Measurements from ENCODE around the gene WNT7A. TPM values are rescaled to one million over a fixed set of nuclear protein-coding genes. Genes with fewer than 3 reads are reported as not detected.

WNT7A gene
- total RNA-seq, 2 donors from 2014 or later = 0.11 TPM; not detected in 1

- intact Hi-C loops (cut with DNase I) = no loop called here
- H3K36me3 ChIP-seq = no peaks in the 10 kb centered on the region
- no peak overlapping the region for H3K4me3 ChIP-seq
- TF ChIP-seq, protein P1, sequence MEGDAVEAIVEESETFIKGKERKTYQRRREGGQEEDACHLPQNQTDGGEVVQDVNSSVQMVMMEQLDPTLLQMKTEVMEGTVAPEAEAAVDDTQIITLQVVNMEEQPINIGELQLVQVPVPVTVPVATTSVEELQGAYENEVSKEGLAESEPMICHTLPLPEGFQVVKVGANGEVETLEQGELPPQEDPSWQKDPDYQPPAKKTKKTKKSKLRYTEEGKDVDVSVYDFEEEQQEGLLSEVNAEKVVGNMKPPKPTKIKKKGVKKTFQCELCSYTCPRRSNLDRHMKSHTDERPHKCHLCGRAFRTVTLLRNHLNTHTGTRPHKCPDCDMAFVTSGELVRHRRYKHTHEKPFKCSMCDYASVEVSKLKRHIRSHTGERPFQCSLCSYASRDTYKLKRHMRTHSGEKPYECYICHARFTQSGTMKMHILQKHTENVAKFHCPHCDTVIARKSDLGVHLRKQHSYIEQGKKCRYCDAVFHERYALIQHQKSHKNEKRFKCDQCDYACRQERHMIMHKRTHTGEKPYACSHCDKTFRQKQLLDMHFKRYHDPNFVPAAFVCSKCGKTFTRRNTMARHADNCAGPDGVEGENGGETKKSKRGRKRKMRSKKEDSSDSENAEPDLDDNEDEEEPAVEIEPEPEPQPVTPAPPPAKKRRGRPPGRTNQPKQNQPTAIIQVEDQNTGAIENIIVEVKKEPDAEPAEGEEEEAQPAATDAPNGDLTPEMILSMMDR (IDR thresholded peaks at IDR 0.05) = no peak
- TF ChIP-seq POLR2AphosphoS5 (IDR thresholded peaks at IDR 0.05) (no peak), POLR2A (IDR thresholded peaks at IDR 0.05) (no peak)
- no peaks in the 10 kb centered on the region for H3K9me3 ChIP-seq
- H3K4me1 ChIP-seq (replicated peaks) = no peaks in the 10 kb centered on the region
- no peaks in the 10 kb centered on the region for H3K27me3 ChIP-seq (replicated peaks; ENCODE audit: insufficient read depth)
- no peak overlapping the region for H3K27ac ChIP-seq
- DNase-seq (ENCODE audit: low spot score) = no peak
- 79% methylated on average over 4 of the region's 4 CpGs for WGBS
Observed at GRCh38 chr3:13841826-13842225, 38.0 kb downstream of the WNT7A start.

DNA sequence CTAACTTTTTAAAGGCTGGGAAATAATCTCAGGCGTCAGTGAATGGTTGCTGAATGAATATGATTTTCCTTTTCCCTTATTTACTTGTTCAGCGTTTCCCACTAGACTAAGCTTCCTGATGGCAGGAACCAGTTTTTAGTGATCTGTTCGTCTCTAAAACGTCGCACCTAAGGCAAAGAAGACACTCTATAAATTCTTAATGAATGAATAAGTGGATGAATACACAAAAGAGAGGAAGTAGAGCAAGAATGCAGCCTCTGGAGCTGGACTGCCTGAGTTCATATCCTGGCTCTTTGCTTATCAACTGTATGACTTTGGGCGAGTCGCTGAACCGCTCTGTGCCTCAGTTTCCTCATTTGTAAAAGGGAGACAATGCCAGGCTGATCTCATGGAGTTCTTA, 38.7 kb downstream of the WNT7A start:
- H3K27me3 ChIP-seq (replicated peaks; ENCODE audit: insufficient read depth) = no peaks in the 10 kb centered on the region
- no peaks in the 10 kb centered on the region for H3K36me3 ChIP-seq
- no peaks in the 10 kb centered on the region for H3K4me1 ChIP-seq (replicated peaks)
- TF ChIP-seq POLR2A (IDR thresholded peaks at IDR 0.05) (no peak), POLR2AphosphoS5 (IDR thresholded peaks at IDR 0.05) (no peak)
- TF ChIP-seq, protein P1 (IDR thresholded peaks at IDR 0.05) = no peak
- H3K27ac ChIP-seq = no peak overlapping the region
- intact Hi-C loops (cut with DNase I) = no loop called here
- H3K9me3 ChIP-seq = no peaks in the 10 kb centered on the region
- no peak overlapping the region for H3K4me3 ChIP-seq
- no peak for DNase-seq (ENCODE audit: low spot score)
- WGBS = 79% methylated on average over 8 of the region's 8 CpGs

DNA sequence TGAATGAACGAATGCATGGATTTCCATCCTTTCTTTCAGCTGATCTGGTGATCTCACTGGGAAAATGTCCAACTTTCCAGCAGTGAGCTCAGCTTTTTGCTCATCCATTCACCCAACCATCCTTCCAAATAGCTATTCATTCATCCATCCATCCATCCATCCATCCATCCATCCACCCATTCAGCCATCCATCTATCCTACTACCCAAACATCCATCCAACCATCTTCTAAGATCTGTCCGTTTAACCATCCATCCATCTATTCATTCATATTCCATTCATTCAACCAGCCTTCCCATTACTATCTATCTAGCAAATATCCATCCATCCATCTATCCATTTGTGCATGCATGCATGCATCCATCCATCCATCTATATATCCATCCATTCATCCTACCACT, 39.4 kb downstream of the WNT7A start:
- Histone ChIP-seq H3K9me3 (no peaks in the 10 kb centered on the region), H3K4me1 (replicated peaks) (no peaks in the 10 kb centered on the region), H3K36me3 (no peaks in the 10 kb centered on the region), H3K27me3 (replicated peaks; ENCODE audit: insufficient read depth) (no peaks in the 10 kb centered on the region), H3K27ac (no peak overlapping the region), H3K4me3 (no peak overlapping the region)
- TF ChIP-seq POLR2A (IDR thresholded peaks at IDR 0.05) (no peak), POLR2AphosphoS5 (IDR thresholded peaks at IDR 0.05) (no peak)
- TF ChIP-seq, protein P1 (IDR thresholded peaks at IDR 0.05) = no peak
- DNase-seq (ENCODE audit: low spot score) = no peak
- 91% methylated on average over 2 of the region's 2 CpGs for WGBS
- intact Hi-C loops (cut with DNase I) = no loop called here

DNA sequence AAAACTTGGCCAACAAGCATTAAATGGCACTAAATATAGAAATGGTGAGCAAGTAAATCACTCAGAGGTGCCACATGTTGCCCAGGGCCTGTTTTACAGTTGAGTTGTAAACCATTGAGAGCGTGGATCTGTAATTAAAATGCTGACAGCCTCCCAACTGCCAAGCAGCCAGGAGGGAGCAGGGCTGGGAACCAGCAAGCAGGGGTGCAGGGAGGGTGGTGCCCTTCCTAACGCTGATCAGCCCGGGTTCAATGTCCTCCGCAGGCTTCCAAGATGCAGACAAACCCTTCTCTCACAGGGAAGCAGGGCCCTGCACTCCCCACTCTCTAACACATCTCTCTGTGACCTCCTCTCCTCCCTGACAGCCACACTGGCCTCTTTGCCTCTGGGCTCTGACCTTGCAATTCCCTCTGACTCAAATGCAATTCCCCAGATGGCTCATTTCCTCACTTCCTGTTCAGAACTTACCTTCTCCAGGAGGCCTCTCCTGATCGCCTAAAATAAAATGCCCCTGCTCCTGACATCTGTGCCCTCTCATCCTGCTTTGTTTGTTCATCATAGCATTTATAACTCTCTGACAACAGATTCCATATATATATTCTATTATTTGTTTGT, 40.0 kb downstream of the WNT7A start:
- Histone ChIP-seq H3K27me3 (replicated peaks; ENCODE audit: insufficient read depth) (no peaks in the 10 kb centered on the region), H3K27ac (no peak overlapping the region), H3K4me3 (no peak overlapping the region), H3K4me1 (replicated peaks) (no peaks in the 10 kb centered on the region), H3K36me3 (no peaks in the 10 kb centered on the region), H3K9me3 (no peaks in the 10 kb centered on the region)
- intact Hi-C loops (cut with DNase I) = no loop called here
- TF ChIP-seq POLR2A (IDR thresholded peaks at IDR 0.05) (no peak), POLR2AphosphoS5 (IDR thresholded peaks at IDR 0.05) (no peak)
- TF ChIP-seq, protein P1 (IDR thresholded peaks at IDR 0.05) = no peak
- DNase-seq (ENCODE audit: low spot score) = no peak
- WGBS = 33% methylated on average over 5 of the region's 5 CpGs

- no peak for DNase-seq (ENCODE audit: low spot score)
- H3K4me3 ChIP-seq = no peak overlapping the region
- H3K27me3 ChIP-seq (replicated peaks; ENCODE audit: insufficient read depth) = no peaks in the 10 kb centered on the region
- intact Hi-C loops (cut with DNase I) = no loop called here
- H3K27ac ChIP-seq = no peak overlapping the region
- H3K4me1 ChIP-seq (replicated peaks) = no peaks in the 10 kb centered on the region
- H3K9me3 ChIP-seq = no peaks in the 10 kb centered on the region
- no peaks in the 10 kb centered on the region for H3K36me3 ChIP-seq
- TF ChIP-seq, protein P1 (IDR thresholded peaks at IDR 0.05) = no peak
- TF ChIP-seq POLR2A (IDR thresholded peaks at IDR 0.05) (no peak), POLR2AphosphoS5 (IDR thresholded peaks at IDR 0.05) (no peak)
- 56% methylated on average over 4 of the region's 4 CpGs for WGBS
Observed at GRCh38 chr3:13839253-13839652, 40.6 kb downstream of the WNT7A start.

Measured in prostate gland (tissue), 2 donors.